K562 (cell line): ENCODE data around the gene RPTOR. TPM values are rescaled to one million over a fixed set of nuclear protein-coding genes. Genes with fewer than 3 reads are reported as not detected.

ENCODE experiments used
- BRF1 ChIP-seq: IDR thresholded peaks from 3 replicates; pipeline ENCODE4 v1.6.1; 2011; ENCODE audit warnings: borderline replicate concordance, mild to moderate bottlenecking; ENCODE audit not compliant: insufficient read length; ENCODE audit errors: extremely low read depth
- CEBPB ChIP-seq: fragments of 450-650 bp; IDR thresholded peaks from 2 replicates; pipeline ENCODE4 v1.6.1; 2016; ENCODE audit warnings: missing genetic modification characterization, missing compliant biosample characterization
- CEBPG ChIP-seq, 3 experiments: fragments of 200-800 bp in 1 of 3; sonication (Bioruptor generic) in 1 of 3; sonication (generic) in 1 of 3; formaldehyde crosslinking in 1 of 3; IDR thresholded peaks in 2 of 3; conservative IDR thresholded peaks in 1 of 3; 2 replicates each; pipeline versions ENCODE4 v1.6.1 to v1.8.0; 2016 to 2022; ENCODE audit warnings: missing compliant biosample characterization in 2 of 3, missing genetic modification characterization in 2 of 3, mild to moderate bottlenecking in 1 of 3, missing genetic modification reagents in 1 of 3
- CREM ChIP-seq: IDR thresholded peaks from 2 replicates; pipeline ENCODE4 v1.6.1; 2014; ENCODE audit warnings: antibody characterized with exemption, low read depth
- ETV1 ChIP-seq: fragments of 450-650 bp; conservative IDR thresholded peaks from 2 replicates; pipeline ENCODE4 v1.6.1; 2016; ENCODE audit warnings: missing genetic modification characterization, control low read depth, low read depth, missing compliant biosample characterization
- FOXK2 ChIP-seq, 2 experiments: fragments of 450-650 bp; IDR thresholded peaks in 1 of 2; conservative IDR thresholded peaks in 1 of 2; 2 replicates each; pipeline ENCODE4 v1.6.1; 2016; ENCODE audit warnings: low read depth in 2 of 2, mild to moderate bottlenecking in 1 of 2
- GATA2 ChIP-seq: sonication (generic); formaldehyde crosslinking; IDR thresholded peaks from 2 replicates; pipeline ENCODE4 v1.4.0; 2020; ENCODE audit warnings: mild to moderate bottlenecking, missing genetic modification reagents
- HDAC6 ChIP-seq: IDR thresholded peaks from 2 replicates; pipeline ENCODE4 v1.6.1; 2012; ENCODE audit warnings: low read depth, mild to moderate bottlenecking, control low read depth, inconsistent platforms, low read length, moderate library complexity
- HDAC8 ChIP-seq: fragments of 450-650 bp; IDR thresholded peaks from 2 replicates; pipeline ENCODE4 v1.6.1; 2016; ENCODE audit warnings: mild to moderate bottlenecking, missing genetic modification characterization, moderate library complexity, missing compliant biosample characterization
- KDM5B ChIP-seq: fragments of 200-600 bp; sonication (generic); IDR thresholded peaks from 2 replicates; pipeline ENCODE4 v1.6.1; 2012; ENCODE audit warnings: low read depth, mild to moderate bottlenecking, moderate library complexity, low read length, control low read depth, inconsistent platforms; ENCODE audit not compliant: insufficient replicate concordance
- NCOR1 ChIP-seq: fragments of 450-650 bp; IDR thresholded peaks from 2 replicates; pipeline ENCODE4 v1.6.1; 2016; ENCODE audit warnings: mild to moderate bottlenecking, moderate library complexity
- NFIX ChIP-seq: fragments of 250-450 bp; sonication (Bioruptor Pico); IDR thresholded peaks from 2 replicates; pipeline ENCODE4 v1.4.0; 2020; ENCODE audit warnings: low read depth, mild to moderate bottlenecking, moderate library complexity
- PHB ChIP-seq: fragments of 250-450 bp; sonication (Bioruptor Pico); IDR thresholded peaks from 2 replicates; pipeline ENCODE4 v1.5.0; 2021
- PREB ChIP-seq: sonication (generic); formaldehyde crosslinking; IDR thresholded peaks from 2 replicates; pipeline ENCODE4 v1.8.1; 2023; ENCODE audit warnings: mild to moderate bottlenecking, missing genetic modification reagents
- PTTG1 ChIP-seq: fragments of 450-650 bp; IDR thresholded peaks from 2 replicates; pipeline ENCODE4 v1.6.1; 2016; ENCODE audit warnings: low read depth, mild to moderate bottlenecking, missing genetic modification characterization, missing compliant biosample characterization
- RAD21 ChIP-seq, 2 experiments: fragments of 250-450 bp in 1 of 2; fragments of 450-650 bp in 1 of 2; sonication (Bioruptor Pico) in 1 of 2; formaldehyde crosslinking in 1 of 2; IDR thresholded peaks in 1 of 2; conservative IDR thresholded peaks in 1 of 2; 2 replicates each; pipeline versions ENCODE4 v1.4.0 to v1.8.0; 2020 to 2022; ENCODE audit warnings: mild to moderate bottlenecking in 2 of 2, moderate library complexity in 1 of 2
- TEAD1 ChIP-seq, 2 experiments: fragments of 450-650 bp in 1 of 2; sonication (generic) in 1 of 2; formaldehyde crosslinking; IDR thresholded peaks; 2 replicates each; pipeline versions ENCODE4 v1.4.0 to v1.8.0; 2020 to 2022; ENCODE audit warnings: mild to moderate bottlenecking in 2 of 2, missing genetic modification reagents in 1 of 2
- TEAD4 ChIP-seq, 2 experiments: sonication (generic) in 1 of 2; formaldehyde crosslinking in 1 of 2; IDR thresholded peaks; 2 replicates each; pipeline versions ENCODE4 v1.6.1 to v1.8.0; 2012 to 2022; ENCODE audit warnings: borderline replicate concordance in 1 of 2, inconsistent platforms in 1 of 2, low read length in 1 of 2, mild to moderate bottlenecking in 1 of 2, missing genetic modification reagents in 1 of 2
- TFAM ChIP-seq: fragments of 250-450 bp; sonication (Bioruptor Pico); conservative IDR thresholded peaks from 2 replicates; pipeline ENCODE4 v1.5.0; 2021; ENCODE audit warnings: mild to moderate bottlenecking, moderate library complexity
- TRIM24 ChIP-seq, 2 experiments: fragments of 450-650 bp; IDR thresholded peaks; 2 replicates each; pipeline ENCODE4 v1.6.1; 2016
- XRCC5 ChIP-seq: fragments of 200-400 bp; formaldehyde crosslinking; IDR thresholded peaks from 2 replicates; pipeline ENCODE4 v1.6.1; 2017; ENCODE audit warnings: low read depth, mild to moderate bottlenecking, low read length
- ZBTB17 ChIP-seq: fragments of 450-650 bp; formaldehyde crosslinking; IDR thresholded peaks from 2 replicates; pipeline ENCODE4 v1.4.0; 2020; ENCODE audit warnings: mild to moderate bottlenecking
- ZBTB8A ChIP-seq: fragments of 450-650 bp; IDR thresholded peaks from 2 replicates; pipeline ENCODE4 v1.6.1; 2018; ENCODE audit warnings: mild to moderate bottlenecking, moderate library complexity; ENCODE audit not compliant: partially characterized antibody
- ZNF24 ChIP-seq: fragments of 450-650 bp; IDR thresholded peaks from 2 replicates; pipeline ENCODE4 v1.6.1; 2016
- ZNF384 ChIP-seq: IDR thresholded peaks from 2 replicates; pipeline ENCODE4 v1.6.1; 2012; ENCODE audit warnings: low read depth, low read length, improper control_type of control experiment
- ZNF589 ChIP-seq: fragments of 200-800 bp; sonication (Bioruptor generic); IDR thresholded peaks from 2 replicates; pipeline ENCODE4 v1.6.1; 2016; ENCODE audit warnings: low read depth, missing genetic modification characterization, missing compliant biosample characterization
- ZNF699 ChIP-seq: fragments of 250-450 bp; sonication (Bioruptor Pico); IDR thresholded peaks from 2 replicates; pipeline ENCODE4 v1.8.0; 2021; ENCODE audit warnings: mild to moderate bottlenecking, moderate library complexity; ENCODE audit not compliant: insufficient replicate concordance
- ZNF707 ChIP-seq: fragments of 250-450 bp; sonication (Bioruptor Pico); conservative IDR thresholded peaks from 2 replicates; pipeline ENCODE4 v1.8.0; 2022; ENCODE audit warnings: inconsistent platforms, mild to moderate bottlenecking, moderate library complexity
- ZNF778 ChIP-seq: fragments of 450-650 bp; formaldehyde crosslinking; IDR thresholded peaks from 2 replicates; pipeline ENCODE4 v1.4.0; 2020; ENCODE audit warnings: mild to moderate bottlenecking, moderate library complexity
- polyA plus RNA-seq, 8 experiments: library from polyadenylated mRNA; depleted of rRNA in 4 of 8; stranded (reverse) in 5 of 8; unstranded in 3 of 8; fragments of >200 nt; fragmentation: Nextera tagmentation in 2 of 8; fragmentation: Illumina TruSeq in 1 of 8; extraction: Ambion mirVana in 2 of 8; extraction: Trizol in 1 of 8; gene quantifications; 2 replicates each; pipeline versions ENCODE4 v1.2.1 to v1.2.3, GENCODE V29; 2011 to 2014; ENCODE audit warnings: inconsistent platforms in 1 of 8, missing spikeins in 1 of 8
- total RNA-seq, 7 experiments: library from RNA; depleted of rRNA in 6 of 7; stranded (reverse); fragments of >200 nt in 6 of 7; fragmentation: Illumina TruSeq in 2 of 7; extraction: Trizol in 2 of 7; gene quantifications; 2 replicates each; pipeline versions ENCODE4 v1.2.1 to v1.2.3, GENCODE V29; 2011 to 2021; ENCODE audit warnings: low replicate concordance in 1 of 7

The RPTOR gene
- total and polyA plus RNA-seq, 9 of the 15 experiments (the other 6 are each of a cell fraction or from before 2014, with no cell fraction given) = 0.24 to 54.1 (median 10.2) TPM

- TF ChIP-seq HDAC6 (no peak), RAD21 (CRISPR knock-in tag; conservative IDR thresholded peaks at IDR 0.05 in 1 of 2, IDR thresholded peaks at IDR 0.05 in 1 of 2) (no peak; a peak in 1 of 4 replicates), PREB (CRISPR knock-in tag) (no peak), XRCC5 (0 out of 2 replicates have a peak, but pooled peaks have one; percentile 50), CREM (peak; percentile 60), TFAM (CRISPR knock-in tag) (no peak), GATA2 (CRISPR knock-in tag) (no peak), HDAC8 (tag) (no peak), ZNF589 (CRISPR knock-in tag) (peak; percentile 65; the same call in 1 of the 2 replicates), BRF1 (no peak), NCOR1 (no peak), CEBPB (tag) (no peak), ZBTB17 (CRISPR knock-in tag) (peak; percentile 45; the same call in 1 of the 2 replicates), ZNF699 (CRISPR knock-in tag) (no peak), TRIM24 (IDR thresholded peaks at IDR 0.05) (no peak), PHB (CRISPR knock-in tag) (no peak), ZNF24 (peak; percentile 57; the same call in 1 of the 2 replicates), ETV1 (no peak), ZNF778 (CRISPR knock-in tag) (no peak), ZNF384 (no peak), TEAD4 (IDR thresholded peaks at IDR 0.05; ENCODE audit: low read length) (peak; percentile 60; the same call in 1 of the 2 replicates), TEAD4 (CRISPR knock-in tag; IDR thresholded peaks at IDR 0.05; ENCODE audit: borderline replicate concordance) (no peak), TEAD1 (CRISPR knock-in tag; IDR thresholded peaks at IDR 0.05) (0 out of 4 replicates have a peak, but pooled peaks of 1 of the 2 experiments have one; percentile 41), ZBTB8A (no peak), ZNF707 (CRISPR knock-in tag) (no peak), KDM5B (peak; percentile 79), FOXK2 (conservative IDR thresholded peaks at IDR 0.05 in 1 of 2, IDR thresholded peaks at IDR 0.05 in 1 of 2; ENCODE audit: low read depth in 2 of 2) (peak; percentile 83 to 91), NFIX (CRISPR knock-in tag) (no peak), CEBPG (CRISPR knock-in tag; IDR thresholded peaks at IDR 0.05) (no peak), CEBPG (tag; conservative IDR thresholded peaks at IDR 0.05 in 1 of 2, IDR thresholded peaks at IDR 0.05 in 1 of 2) (no peak), PTTG1 (no peak)
Measured at GRCh38 chr17:80832888-80833583, 288.4 kb downstream of the RPTOR start (continued).
